Spleen (tissue), 7 donors: ENCODE results near the gene GPRC5C.

Source experiments
- POLR2A ChIP-seq, 3 donors: fragments of 450-650 bp; IDR thresholded peaks; one replicate each; pipeline ENCODE4 v1.5.1; 2017; ENCODE audit warnings: antibody characterized with exemption in 3 of 3, mild to moderate bottlenecking in 1 of 3
- POLR2AphosphoS5 ChIP-seq, 3 donors: sonication (generic); formaldehyde crosslinking; IDR thresholded peaks; one replicate each; pipeline ENCODE4 v1.5.1; 2017; ENCODE audit warnings: antibody characterized with exemption in 3 of 3
- TF ChIP-seq, protein P1 (sequence below), 11 experiments: fragments of 200-600 bp in 7 of 11; fragments of 450-650 bp in 4 of 11; sonication (generic) in 4 of 11; IDR thresholded peaks in 8 of 11; conservative IDR thresholded peaks in 3 of 11; 1 replicate in 7 of 11; 2 replicates in 4 of 11; pipeline versions ENCODE4 v1.4.0 to v1.8.0; 2016 to 2021; ENCODE audit warnings: antibody characterized with exemption in 11 of 11, inconsistent platforms in 4 of 11, mild to moderate bottlenecking in 1 of 11
- donor health status: DM: no; HTN: no; CAD: no; lungs with moderate emphysema.
- donor health status: DM: no; HTN: no; CAD: no.
- donor health status: DM: no; HTN: no; CAD: no.

DNA sequence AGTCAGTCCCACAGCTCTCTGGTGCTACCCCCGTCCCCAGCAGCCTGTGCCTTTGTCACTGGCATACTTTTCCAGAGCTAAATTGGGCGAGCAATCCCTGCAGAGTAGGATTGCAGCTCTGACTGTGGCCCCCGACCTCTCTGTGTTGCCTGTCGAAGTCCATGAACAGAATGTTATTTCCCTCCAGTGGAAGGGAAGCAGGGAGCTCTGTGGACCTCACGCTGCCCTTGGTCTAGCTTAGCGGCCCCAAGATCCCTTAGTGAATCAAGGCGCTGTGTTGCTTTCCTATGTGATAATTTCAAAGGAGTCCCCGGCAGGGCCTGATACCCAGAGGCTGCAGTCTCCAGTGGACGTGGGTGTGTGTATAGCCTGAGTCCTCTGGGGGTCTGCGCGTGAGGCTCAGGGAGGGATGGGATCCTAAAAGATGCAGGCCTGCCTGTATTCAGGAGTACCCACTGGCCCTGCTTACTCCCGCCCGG lies 19.1 kb downstream of the GPRC5C start:
- TF ChIP-seq, protein P1, sequence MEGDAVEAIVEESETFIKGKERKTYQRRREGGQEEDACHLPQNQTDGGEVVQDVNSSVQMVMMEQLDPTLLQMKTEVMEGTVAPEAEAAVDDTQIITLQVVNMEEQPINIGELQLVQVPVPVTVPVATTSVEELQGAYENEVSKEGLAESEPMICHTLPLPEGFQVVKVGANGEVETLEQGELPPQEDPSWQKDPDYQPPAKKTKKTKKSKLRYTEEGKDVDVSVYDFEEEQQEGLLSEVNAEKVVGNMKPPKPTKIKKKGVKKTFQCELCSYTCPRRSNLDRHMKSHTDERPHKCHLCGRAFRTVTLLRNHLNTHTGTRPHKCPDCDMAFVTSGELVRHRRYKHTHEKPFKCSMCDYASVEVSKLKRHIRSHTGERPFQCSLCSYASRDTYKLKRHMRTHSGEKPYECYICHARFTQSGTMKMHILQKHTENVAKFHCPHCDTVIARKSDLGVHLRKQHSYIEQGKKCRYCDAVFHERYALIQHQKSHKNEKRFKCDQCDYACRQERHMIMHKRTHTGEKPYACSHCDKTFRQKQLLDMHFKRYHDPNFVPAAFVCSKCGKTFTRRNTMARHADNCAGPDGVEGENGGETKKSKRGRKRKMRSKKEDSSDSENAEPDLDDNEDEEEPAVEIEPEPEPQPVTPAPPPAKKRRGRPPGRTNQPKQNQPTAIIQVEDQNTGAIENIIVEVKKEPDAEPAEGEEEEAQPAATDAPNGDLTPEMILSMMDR (IDR thresholded peaks at IDR 0.05 in 8 of 11, conservative IDR thresholded peaks at IDR 0.05 in 3 of 11): no peak
- TF ChIP-seq POLR2A (IDR thresholded peaks at IDR 0.05) (no peak), POLR2AphosphoS5 (IDR thresholded peaks at IDR 0.05) (no peak)
